Activated CD8-positive, alpha-beta memory T cell treated with anti-CD3 and anti-CD28 coated beads, Interleukin-2, amount 50 U/mL, for 1 hour (primary cell): ENCODE results near the gene GIT1.

Experiments
- DNase-seq: peaks from one replicate; pipeline ENCODE4 v3.0.0-alpha.2; 2020; ENCODE audit errors: extremely low read depth

GIT1 gene

DNA sequence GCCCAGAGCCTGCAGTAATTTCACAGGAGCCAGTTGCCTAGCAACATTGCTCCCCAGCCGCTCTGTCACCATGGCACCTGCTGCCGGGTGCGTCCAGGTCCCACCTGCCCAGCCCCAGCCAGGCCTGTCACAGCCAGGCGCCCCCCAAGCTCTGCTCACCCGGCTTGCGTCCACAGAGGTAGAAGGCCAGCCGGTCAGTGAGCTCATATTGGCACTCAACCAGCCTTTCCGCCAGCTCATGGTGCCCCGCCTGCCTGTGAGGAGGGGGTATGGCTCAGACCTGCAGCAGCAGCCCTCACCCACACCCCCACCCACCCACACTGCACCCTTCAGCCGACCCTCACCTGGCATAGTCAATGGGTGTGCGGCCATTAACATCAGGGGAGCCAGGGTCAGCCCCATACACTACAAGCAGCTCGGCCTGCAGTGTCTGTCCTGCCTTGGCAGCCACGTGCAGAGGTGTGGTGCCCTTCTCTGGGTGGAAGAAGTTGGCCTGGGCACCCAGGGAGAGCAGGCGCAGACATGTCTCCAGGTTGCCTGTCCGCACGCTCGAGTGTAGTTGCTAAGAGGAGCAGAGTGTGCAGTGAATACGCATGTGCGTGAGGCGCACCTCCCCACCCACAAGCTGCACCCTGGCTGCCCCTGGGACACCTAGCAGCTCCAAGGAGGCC, 7.7 kb downstream of the GIT1 start:
- no peak for DNase-seq

DNA sequence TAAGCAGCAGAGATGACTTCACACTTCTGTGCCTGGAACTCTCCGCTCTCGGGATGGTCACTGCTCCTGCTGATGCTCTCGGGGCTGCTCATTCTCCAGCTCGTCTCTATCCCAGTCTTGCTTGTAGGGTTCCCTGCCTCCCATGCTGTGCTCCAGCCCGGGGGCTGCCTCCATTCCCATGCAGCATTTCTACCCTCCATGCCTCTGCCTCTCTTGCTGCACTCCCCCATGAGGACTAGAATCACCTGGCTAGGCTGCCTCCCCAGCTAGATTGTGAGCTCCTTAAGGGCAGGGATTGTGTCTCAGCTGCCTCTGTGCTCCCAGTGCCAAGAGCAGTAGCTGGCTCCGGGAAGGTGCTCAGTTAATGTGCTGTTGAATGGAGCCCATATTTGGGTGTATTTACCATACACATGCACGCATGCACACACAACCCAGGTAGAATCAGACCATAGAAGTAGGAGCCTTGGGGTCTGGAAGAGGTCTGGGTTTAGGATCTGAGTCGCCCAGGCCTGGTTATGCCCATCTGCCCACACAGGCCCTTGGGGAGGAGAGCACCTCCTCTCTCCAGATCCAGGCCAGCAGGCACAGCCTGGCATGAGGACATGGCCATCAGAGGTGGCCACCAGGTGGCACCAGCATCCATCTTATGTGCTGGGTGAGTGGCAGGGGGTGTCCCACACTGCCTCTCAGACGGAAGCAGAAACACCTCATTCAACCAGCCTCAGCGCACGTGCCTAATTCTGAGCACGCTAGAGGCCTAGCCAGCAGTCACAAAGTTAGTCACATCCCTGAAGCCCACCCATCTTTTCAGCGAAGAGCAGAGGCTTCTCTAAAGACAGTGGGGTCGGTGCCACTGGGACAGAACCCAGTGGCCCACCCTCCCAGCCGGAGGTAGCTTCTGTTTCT, 9.3 kb downstream of the GIT1 start:
- DNase-seq, result peak; percentile 68

DNA sequence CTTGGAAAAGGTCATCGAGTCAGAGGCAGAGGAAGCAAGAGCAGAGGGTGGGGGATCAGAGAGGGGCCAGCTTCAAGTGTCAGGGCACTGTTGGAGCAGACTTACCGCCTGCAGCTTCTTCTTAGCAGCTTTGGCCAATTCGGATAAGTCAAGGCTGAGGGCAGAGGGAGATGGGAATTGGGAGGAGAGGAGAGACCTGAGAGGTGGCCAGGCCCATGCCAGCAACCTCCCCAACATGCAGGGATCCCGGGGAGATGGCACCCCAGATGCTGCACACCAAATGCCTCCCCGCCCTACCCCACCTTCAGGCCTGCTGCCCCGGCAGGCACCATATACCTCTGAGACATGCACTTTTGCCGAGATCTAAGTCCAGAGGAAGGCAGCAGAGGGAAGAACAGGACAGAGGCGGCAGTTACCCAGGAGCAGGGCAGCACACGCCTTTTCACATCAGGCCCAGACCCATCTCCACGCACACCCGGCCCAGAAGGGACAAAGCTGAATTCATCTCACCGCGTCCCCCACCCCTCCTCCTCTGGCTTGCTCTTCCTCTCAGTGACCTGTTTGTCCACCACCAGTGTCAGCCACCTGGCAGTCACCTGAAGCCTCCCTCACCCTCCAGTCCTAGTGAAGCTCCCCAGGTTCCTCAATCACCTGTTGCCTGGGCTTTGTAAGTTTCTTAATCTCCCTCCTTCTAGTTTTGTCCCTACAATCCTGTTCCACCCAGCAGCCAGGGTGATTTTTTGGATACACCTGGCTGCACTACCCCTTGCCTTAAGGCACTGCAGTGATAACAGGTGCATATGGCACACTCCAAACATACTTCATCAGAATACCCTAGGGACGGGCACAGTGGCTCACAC, 10.6 kb downstream of the GIT1 start:
- no peak for DNase-seq

DNA sequence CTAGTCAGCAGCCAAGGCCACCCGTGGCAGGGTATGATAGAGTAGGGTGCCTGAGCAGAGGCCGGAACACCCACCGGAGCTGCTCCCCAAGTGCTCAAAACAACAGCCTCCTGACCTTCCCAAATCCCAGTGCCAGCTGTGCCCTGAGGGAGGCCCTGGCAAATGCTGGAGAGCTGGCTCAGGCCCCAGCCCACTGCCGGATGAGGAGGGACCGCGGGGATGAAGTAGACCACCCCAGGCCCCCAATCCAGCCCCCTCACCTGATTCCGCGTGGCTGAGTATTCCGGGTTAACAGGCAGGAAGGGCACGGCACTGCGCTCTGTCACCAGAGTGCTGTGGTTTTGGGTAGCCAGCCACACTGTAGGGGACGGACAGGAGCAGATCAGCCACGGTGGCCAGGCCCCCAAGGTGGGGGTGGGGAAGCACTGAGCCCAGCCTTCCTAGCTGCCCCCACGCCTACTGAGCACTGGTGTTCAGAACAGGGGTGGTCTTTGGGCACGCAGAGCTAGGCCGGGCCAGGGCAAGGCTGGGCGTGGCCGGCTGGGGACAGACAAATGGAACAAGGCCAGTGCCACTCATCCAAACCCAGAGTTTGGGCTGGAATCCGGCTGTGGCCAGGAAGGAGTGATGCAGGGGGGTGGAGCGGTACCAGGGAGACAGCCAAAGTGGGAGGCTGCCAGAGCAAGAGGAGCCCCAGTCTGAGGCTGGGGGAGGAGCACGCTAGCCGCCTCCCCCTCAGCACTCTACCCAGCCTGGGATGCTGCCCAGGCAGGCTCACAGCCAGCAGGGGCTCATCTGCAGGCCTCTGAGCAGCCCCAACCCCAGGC, 11.8 kb downstream of the GIT1 start:
- no peak for DNase-seq

DNA sequence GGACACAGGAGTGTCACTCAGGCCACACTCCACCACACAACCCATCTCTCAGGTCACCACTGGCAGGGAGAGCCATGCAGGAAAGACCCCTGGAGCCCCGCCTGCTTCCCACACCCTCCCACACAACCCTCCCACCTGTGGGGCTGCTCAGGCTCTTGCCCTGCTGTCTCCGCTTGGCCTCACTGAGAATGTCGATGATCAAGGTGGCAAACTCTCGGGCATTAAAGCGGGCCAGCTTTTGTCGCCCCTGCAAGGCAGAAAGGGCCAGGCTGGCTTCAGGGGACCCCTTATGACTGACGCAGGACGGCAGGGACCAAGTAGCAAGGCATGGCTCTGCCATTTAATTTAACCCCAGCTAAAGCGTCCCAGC, 12.5 kb downstream of the GIT1 start:
- DNase-seq, result no peak

DNA sequence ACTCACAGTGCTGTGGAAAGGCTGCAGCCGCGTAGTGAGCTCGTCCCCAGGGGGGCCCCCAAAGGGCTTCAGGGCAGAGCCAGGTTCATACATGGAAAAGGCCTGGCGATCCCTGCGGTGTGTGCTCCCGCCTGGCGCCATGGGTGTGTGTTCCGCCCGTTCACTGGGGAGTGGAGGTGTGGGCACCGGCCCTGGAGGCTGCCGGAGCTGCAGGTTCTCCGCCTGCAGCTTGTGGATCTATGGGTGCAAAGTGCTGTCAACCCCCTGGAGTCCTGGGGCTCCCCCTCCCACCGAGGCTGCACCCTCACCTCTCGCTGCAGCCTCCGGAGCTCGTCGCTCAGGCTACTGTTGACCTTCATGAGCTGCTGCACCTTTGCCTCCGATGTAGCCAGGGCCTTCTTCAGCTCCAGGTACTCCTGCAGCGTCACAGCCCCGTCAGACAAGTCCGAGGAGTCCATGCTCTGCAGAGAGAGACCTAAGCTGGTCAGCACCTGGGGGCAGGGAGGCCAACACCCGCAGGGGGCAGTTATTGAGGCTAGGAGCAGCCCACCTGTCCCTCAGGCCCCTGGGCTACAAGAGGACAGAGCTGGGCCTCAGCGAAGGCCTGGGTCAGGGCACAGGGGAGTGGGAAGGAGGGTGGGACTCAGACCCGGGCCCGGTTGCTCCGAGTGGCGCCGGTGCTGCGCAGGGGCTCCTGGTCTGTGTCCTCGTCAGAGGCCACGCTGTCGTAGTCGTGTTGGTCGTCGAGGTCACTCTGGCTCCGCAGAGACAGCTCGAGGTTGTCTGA, 13.0 kb downstream of the GIT1 start:
- no peak for DNase-seq

DNA sequence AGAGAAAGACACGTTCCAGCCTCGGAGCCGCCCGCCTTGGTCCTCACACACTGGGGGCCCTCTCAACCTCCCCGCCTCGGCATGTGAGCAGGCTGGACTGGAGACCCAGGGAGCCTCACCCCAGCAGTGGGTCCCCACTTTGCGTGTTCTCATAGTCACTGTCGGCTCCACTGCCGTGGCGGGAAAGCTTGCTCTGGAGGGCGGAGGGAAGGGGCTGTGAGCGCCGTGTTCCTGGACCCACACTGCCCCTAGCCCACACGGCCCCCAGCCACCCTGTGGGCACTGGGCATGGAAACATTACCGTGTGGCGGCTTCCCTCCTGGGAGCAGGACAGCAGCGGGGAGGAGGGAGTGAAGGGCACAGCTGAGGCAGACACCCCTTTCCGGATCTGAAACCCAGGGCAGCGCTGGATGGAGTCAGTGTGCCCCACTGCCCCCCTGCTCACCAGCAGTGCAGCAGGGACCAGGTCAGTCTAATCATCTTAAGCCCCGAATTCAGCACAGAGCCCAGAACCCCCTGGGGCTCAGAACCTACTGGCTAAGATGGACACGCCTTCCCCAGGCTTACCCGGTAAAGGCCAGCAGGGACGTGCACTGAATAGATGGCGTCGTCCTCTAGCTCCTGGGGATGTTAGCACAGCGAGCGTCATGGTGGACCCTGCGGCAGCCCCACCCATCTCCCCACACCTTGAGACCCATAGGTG, 13.8 kb downstream of the GIT1 start:
- no peak for DNase-seq

DNA sequence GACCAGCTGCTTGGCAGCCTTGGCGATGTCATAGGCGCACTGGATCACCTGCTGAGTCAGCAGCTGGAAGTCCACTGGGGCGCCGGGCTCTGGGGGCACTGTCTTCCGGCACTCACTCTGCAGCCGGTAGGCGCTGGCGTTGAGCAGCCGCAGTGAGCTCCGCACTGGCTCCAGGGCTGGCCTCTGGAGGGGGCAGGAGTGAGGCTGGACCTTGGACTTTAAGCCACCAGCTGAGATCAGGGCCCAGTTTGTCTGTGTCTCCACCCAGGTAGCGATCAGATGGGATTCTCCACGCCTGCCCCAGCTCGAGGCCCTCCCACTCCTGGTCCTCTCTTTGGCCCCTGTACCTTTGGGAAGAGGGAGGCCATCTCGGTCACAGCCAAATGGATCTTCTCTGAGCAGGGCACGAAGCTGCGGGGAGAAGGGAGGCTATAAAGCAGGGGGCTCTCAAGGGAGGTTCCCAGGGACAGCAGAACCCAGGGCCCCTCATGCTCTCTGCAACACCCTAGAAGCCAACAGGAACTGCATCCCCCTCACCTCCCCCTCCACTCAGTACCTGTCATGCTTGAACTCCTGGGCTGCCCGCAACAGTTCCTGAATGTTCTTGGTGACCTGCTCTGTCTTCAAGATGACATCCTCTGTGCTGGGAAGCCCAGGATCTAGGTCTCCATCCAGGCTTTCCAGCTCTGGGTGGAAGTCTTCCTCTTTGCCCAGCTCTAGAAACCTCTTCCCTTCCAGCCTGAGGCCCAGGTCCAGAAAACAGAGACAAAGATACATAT, 14.5 kb downstream of the GIT1 start:
- no peak for DNase-seq

DNA sequence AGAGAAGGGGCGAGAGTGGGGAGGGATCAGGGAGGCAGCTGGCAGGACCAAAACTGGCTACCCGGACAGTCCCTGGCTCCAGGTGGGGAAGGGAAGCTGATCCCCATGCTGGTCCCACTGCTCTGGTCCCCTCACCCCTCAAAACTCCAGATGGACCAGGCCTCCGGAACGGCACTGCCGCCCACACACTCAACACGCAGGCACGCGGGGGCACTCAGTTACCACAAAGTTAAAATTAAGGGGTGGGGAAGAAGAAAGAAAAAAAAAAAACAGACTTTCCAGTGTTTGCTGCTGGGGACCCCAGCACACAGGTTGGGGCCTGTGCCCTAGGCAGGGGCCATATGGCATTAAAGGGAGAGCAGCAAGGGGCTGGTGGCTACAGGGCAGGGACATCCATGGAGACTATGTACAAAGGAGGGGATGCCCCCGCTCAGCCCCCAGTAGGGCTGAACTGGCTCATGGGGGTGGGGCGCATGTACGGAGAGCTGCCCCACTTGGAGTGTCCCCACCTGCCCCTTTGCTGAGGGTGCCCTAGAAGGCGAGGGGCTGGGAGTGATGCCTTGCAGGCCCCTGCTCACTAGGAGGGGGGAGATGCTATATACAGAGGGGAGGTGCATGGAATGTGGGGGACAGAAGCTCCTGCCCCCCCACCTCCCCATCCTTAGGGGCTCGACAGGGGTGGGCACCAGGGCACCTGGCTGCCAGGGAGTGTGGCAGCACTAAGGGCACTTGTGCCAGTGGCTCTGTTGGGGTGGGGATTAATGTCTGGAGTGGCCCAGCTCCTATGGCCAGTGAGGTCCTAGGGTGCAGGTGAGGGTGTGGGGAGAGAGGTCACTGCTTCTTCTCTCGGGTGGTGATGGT, 15.3 kb downstream of the GIT1 start:
- DNase-seq, result no peak

DNA sequence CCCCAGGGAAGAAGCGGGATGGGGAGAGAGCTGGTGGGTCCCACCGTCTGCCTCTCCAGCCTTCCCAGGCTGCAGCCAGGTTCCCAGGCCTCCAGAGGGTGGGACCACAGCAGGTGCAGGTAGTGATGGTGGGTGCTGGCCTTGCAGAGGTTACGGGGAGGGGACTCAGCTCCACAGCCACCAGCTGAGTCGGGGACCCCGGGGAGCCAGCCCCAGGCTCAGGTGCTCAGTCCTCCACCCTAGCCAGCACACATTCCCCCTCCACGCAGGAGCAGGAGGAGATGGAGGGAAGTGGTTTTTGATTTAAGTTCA, 15.9 kb downstream of the GIT1 start:
- DNase-seq, result no peak

DNA sequence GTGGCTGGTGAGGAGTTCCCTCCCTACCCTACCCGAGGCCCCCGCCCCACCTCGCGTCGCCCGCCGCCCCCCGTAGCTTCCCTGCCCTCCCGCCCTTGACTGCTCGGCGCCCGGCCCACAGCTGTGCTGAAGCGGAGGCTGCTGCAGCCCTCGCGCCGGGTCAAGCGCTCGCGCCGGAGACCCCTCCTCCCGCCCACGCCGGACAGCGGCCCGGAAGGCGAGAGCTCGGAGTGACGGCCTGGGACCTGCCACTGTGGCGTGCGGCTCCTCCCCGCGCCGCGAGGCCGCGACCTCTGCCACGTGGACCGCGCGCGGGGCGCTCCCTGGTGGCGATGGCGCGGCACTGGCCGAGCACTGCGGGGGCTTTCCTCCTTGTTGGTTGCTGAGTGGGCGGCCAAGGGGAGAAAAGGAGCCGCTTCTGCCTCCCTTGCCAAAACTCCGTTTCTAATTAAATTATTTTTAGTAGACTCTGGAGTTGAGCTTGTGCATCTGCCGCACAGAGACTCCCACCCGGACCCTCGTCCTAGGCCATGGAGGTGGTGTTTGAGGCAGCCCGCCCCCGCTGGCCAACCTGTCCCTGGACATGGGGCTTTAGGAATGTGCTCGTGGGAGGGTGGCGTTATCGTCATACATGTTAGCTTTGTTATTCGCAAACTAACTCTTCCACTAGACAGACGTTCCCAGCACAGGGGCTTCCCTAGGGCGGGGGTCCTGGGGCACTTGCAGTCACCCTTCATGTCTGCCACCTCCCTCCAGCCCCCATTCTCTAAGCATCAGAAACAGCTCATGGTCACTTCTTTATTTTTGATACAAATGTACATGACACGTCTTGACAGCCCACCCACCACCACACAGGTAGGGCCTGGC, 16.5 kb downstream of the GIT1 start:
- no peak for DNase-seq

DNA sequence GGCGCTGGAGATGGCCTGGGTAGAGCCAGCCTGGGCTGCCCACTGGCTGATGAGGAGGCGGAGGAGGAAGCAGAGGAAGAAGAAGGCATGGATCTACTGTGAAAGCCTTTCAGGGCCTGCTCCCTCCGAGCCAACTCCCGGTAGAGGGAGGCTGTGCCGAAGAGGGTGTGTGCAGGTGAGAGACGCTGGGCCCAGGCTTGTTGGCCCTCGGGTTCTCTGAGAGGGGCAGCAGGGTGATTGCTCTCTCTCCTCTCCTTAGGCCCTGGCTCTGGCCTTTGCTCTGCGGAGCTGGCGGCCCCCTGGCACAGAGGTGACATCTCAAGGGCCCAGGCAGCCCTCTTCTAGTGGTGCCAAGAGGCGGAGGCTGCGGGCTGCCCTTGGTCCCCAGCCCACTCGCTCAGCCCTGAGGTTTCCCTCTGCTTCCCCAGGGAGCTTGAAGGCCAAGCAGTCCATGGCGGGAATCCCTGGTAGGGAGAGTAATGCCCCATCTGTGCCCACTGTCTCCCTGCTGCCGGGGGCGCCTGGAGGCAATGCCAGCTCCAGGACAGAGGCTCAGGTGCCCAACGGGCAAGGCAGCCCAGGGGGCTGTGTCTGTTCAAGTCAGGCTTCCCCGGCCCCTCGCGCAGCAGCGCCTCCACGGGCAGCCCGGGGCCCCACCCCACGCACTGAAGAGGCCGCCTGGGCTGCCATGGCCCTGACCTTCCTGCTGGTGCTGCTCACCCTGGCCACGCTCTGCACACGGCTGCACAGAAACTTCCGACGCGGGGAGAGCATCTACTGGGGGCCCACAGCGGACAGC, 17.4 kb downstream of the GIT1 start:
- DNase-seq, result no peak

DNA sequence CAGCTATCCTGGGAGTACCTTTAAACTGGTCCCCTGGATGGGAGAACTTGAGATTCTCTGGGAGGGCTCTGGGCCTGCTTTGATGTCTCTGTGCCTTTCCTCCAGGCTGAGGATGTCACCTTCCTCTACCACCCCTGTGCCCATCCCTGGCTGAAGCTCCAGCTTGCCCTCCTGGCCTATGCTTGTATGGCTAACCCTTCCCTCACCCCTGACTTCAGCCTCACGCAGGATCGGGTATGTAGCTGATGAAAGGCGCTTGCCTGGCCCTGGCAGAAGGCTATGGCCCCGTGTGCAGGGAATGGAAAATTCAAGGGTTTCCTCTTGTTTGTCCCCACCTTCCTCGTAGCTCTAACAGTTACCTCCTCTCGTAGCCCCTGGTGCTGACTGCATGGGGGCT, 18.0 kb downstream of the GIT1 start:
- DNase-seq, result no peak

DNA sequence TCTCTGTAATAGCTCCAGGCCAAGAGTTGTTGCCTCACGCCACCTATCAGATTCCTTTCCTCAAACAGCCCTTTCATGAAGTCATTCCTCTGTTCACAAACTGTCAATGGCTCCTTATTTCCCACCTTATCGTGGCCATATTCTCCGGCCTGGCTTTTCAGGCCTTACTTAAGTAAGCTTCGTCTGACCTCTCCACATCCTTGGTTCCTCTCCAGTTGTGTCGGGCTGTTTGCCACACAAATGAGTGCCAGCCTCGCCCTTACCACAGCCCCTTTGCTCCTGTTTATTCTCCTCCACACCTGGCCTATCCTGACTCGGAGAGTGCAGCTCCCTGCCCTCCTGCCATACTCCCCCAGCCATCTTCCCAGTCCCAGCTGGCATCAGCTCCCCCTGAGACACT, 18.9 kb downstream of the GIT1 start:
- no peak for DNase-seq

DNA sequence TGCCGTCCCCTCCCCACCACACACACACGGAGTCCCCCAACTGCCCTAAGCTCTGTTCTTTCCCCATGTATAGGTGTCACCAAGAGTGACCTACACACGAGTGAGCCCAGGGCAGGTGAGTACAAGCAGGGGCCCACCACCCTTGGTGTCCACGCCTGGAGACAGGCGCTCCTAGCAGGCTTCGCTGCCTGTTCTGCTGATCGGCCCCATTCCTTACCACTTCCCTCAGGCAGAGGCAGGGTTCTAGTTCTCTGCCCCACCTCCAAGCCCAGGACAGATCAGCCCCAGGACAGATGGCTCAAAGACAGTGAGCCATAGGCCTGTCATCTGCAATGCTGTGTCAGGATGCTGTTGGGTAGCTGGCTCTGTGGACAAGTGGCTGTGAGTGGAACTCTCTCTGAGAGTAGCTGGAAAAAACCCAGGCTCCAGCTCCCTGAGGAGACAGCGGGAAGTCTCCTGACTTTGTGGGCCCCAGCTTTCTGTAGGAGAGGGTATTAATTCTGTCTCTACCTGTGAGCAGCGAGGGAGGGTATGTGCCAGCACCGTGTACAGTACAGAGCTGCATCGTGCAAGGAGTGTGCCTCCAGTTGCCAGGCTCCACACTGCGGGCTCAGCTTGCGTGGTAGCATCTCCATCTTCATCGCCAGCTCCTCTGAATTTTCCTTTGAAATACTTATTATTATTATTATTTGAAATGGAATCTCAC, 20.1 kb downstream of the GIT1 start:
- no peak for DNase-seq
